ENCODE measurements around the gene GALR2. TPM values are rescaled to one million over a fixed set of nuclear protein-coding genes. Genes with fewer than 3 reads are reported as not detected.

GALR2 gene
- total and polyA plus RNA-seq, 9 of the 15 experiments (the other 6 are each of a cell fraction or from before 2014, with no cell fraction given): 0.34 TPM; not detected in 8

- no peak for TF ChIP-seq ZNF655 (CRISPR knock-in tag; IDR thresholded peaks at IDR 0.05)
- peak; percentile 88 for TF ChIP-seq CREB3L1 (IDR thresholded peaks at IDR 0.05; ENCODE audit: borderline replicate concordance, low read depth)
- TF ChIP-seq HBP1 (CRISPR knock-in tag; IDR thresholded peaks at IDR 0.05): no peak
- TF ChIP-seq ADNP (tag; IDR thresholded peaks at IDR 0.05): no peak
- TF ChIP-seq SAFB (IDR thresholded peaks at IDR 0.05; ENCODE audit: borderline replicate concordance, low read depth, low read length): no peak
- TF ChIP-seq KDM1A (IDR thresholded peaks at IDR 0.05): no peak
- TF ChIP-seq IFI16 (CRISPR knock-in tag; IDR thresholded peaks at IDR 0.05): no peak
- TF ChIP-seq WHSC1 (IDR thresholded peaks at IDR 0.05; ENCODE audit: low read length): no peak
- no peak for TF ChIP-seq CREBBP (IDR thresholded peaks at IDR 0.05; ENCODE audit: low read depth, low read length)
- TF ChIP-seq MYBL2 (IDR thresholded peaks at IDR 0.05; ENCODE audit: low read depth): no peak
- TF ChIP-seq MYBL2 (CRISPR knock-in tag; IDR thresholded peaks at IDR 0.05; ENCODE audit: borderline replicate concordance): no peak
- TF ChIP-seq FOSL1 (tag; conservative IDR thresholded peaks at IDR 0.05): 0 out of 2 replicates have a peak, but pooled peaks have one; percentile 21
- no peak for TF ChIP-seq HNRNPK (IDR thresholded peaks at IDR 0.05; ENCODE audit: low read depth, low read length, poor library complexity, severe bottlenecking)
- 0 out of 2 replicates have a peak, but pooled peaks have one; percentile 38 for TF ChIP-seq ZNF263 (CRISPR knock-in tag; IDR thresholded peaks at IDR 0.05; ENCODE audit: borderline replicate concordance)
- TF ChIP-seq RBM34 (IDR thresholded peaks at IDR 0.05; ENCODE audit: borderline replicate concordance, insufficient read depth, low read length): no peak
- TF ChIP-seq ZNF124 (CRISPR knock-in tag; IDR thresholded peaks at IDR 0.05): no peak
- 0 out of 2 replicates have a peak, but pooled peaks have one; percentile 37 for TF ChIP-seq ZNF583 (CRISPR knock-in tag; IDR thresholded peaks at IDR 0.05)
- TF ChIP-seq CSDE1 (IDR thresholded peaks at IDR 0.05): no peak; a peak in 1 of 4 replicates
- no peak for TF ChIP-seq NKRF (IDR thresholded peaks at IDR 0.05; ENCODE audit: borderline replicate concordance)
Observed at GRCh38 chr17:76072148-76072858, 2.3 kb upstream of the GALR2 start, which contains the start of gene SRP68 (continued).

All from K562 (cell line).